ENCODE results near the gene PMPCA. TPM values are rescaled to one million over a fixed set of nuclear protein-coding genes. Genes with fewer than 3 reads are reported as not detected.
A peak's percentile ranks its signal among the peaks of the same experiment; 100 is the strongest.

The PMPCA gene
- total and polyA plus RNA-seq, 2 of the 13 experiments (the other 11 are each of a cell fraction or from before 2014, with no cell fraction given), result 70.2 to 88.4 TPM

GRCh38 chr9:136400038-136400834 is 10.2 kb upstream of the PMPCA start, which contains the start of gene SNAPC4 (continued):
- TF ChIP-seq, protein P1, sequence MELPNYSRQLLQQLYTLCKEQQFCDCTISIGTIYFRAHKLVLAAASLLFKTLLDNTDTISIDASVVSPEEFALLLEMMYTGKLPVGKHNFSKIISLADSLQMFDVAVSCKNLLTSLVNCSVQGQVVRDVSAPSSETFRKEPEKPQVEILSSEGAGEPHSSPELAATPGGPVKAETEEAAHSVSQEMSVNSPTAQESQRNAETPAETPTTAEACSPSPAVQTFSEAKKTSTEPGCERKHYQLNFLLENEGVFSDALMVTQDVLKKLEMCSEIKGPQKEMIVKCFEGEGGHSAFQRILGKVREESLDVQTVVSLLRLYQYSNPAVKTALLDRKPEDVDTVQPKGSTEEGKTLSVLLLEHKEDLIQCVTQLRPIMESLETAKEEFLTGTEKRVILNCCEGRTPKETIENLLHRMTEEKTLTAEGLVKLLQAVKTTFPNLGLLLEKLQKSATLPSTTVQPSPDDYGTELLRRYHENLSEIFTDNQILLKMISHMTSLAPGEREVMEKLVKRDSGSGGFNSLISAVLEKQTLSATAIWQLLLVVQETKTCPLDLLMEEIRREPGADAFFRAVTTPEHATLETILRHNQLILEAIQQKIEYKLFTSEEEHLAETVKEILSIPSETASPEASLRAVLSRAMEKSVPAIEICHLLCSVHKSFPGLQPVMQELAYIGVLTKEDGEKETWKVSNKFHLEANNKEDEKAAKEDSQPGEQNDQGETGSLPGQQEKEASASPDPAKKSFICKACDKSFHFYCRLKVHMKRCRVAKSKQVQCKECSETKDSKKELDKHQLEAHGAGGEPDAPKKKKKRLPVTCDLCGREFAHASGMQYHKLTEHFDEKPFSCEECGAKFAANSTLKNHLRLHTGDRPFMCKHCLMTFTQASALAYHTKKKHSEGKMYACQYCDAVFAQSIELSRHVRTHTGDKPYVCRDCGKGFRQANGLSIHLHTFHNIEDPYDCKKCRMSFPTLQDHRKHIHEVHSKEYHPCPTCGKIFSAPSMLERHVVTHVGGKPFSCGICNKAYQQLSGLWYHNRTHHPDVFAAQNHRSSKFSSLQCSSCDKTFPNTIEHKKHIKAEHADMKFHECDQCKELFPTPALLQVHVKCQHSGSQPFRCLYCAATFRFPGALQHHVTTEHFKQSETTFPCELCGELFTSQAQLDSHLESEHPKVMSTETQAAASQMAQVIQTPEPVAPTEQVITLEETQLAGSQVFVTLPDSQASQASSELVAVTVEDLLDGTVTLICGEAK (IDR thresholded peaks at IDR 0.05), result no peak
- TF ChIP-seq, protein P1 (CRISPR knock-in tag; IDR thresholded peaks at IDR 0.05), result no peak
- TF ChIP-seq, protein P2, sequence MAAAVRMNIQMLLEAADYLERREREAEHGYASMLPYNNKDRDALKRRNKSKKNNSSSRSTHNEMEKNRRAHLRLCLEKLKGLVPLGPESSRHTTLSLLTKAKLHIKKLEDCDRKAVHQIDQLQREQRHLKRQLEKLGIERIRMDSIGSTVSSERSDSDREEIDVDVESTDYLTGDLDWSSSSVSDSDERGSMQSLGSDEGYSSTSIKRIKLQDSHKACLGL (CRISPR knock-in tag; IDR thresholded peaks at IDR 0.05), result 0 out of 2 replicates have a peak, but pooled peaks have one; percentile 51
- TF ChIP-seq SOX6 (IDR thresholded peaks at IDR 0.05) (no peak), SOX6 (CRISPR knock-in tag; IDR thresholded peaks at IDR 0.05) (peak; percentile 15; the same call in 1 of the 2 replicates), POLR2AphosphoS5 (IDR thresholded peaks at IDR 0.05; ENCODE audit: low read depth, low read length) (peak; percentile 61), ZNF709 (CRISPR knock-in tag; IDR thresholded peaks at IDR 0.05) (peak; percentile 60; the same call in 1 of the 2 replicates), NFKBIZ (CRISPR knock-in tag; IDR thresholded peaks at IDR 0.05) (peak; percentile 45; the same call in 1 of the 2 replicates), EHMT2 (IDR thresholded peaks at IDR 0.05; ENCODE audit: borderline replicate concordance, low read depth, low read length) (no peak), USF2 (IDR thresholded peaks at IDR 0.05; ENCODE audit: low read depth, low read length) (no peak), USF2 (CRISPR knock-in tag; IDR thresholded peaks at IDR 0.05; ENCODE audit: borderline replicate concordance) (no peak)
- TF ChIP-seq, protein P3, sequence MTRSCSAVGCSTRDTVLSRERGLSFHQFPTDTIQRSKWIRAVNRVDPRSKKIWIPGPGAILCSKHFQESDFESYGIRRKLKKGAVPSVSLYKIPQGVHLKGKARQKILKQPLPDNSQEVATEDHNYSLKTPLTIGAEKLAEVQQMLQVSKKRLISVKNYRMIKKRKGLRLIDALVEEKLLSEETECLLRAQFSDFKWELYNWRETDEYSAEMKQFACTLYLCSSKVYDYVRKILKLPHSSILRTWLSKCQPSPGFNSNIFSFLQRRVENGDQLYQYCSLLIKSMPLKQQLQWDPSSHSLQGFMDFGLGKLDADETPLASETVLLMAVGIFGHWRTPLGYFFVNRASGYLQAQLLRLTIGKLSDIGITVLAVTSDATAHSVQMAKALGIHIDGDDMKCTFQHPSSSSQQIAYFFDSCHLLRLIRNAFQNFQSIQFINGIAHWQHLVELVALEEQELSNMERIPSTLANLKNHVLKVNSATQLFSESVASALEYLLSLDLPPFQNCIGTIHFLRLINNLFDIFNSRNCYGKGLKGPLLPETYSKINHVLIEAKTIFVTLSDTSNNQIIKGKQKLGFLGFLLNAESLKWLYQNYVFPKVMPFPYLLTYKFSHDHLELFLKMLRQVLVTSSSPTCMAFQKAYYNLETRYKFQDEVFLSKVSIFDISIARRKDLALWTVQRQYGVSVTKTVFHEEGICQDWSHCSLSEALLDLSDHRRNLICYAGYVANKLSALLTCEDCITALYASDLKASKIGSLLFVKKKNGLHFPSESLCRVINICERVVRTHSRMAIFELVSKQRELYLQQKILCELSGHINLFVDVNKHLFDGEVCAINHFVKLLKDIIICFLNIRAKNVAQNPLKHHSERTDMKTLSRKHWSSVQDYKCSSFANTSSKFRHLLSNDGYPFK (CRISPR knock-in tag; IDR thresholded peaks at IDR 0.05; ENCODE audit: borderline replicate concordance), result 0 out of 2 replicates have a peak, but pooled peaks have one; percentile 25
- TF ChIP-seq, protein P4, sequence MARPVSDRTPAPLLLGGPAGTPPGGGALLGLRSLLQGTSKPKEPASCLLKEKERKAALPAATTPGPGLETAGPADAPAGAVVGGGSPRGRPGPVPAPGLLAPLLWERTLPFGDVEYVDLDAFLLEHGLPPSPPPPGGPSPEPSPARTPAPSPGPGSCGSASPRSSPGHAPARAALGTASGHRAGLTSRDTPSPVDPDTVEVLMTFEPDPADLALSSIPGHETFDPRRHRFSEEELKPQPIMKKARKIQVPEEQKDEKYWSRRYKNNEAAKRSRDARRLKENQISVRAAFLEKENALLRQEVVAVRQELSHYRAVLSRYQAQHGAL (CRISPR knock-in tag; IDR thresholded peaks at IDR 0.05; ENCODE audit: not compliant biosample characterization), result no peak

Data from HepG2 (cell line).